ENCODE results near the gene FADS2.

- TF ChIP-seq CTCF (IDR thresholded peaks at IDR 0.05) (no peak), POLR2A (IDR thresholded peaks at IDR 0.05) (no peak)
Measured at GRCh38 chr11:61803889-61804647, 24.0 kb upstream of the FADS2 start.
